GM21723 (cell line): ENCODE results near the gene SPRYD7.
"Not testable (repeated sequence)": the region's sequence is repeated elsewhere in the genome, so short reads cannot be mapped to it uniquely, and the experiment has no call there.

Experiments
- ATAC-seq: cut with Tn5 transposase; IDR thresholded peaks from one replicate; pipeline ENCODE4 v1.9.1; 2021; ENCODE audit warnings: mild to moderate bottlenecking, moderate library complexity; ENCODE audit not compliant: unreplicated experiment

SPRYD7 gene

GRCh38 chr13:49933511-49933910 lies 2.6 kb downstream of the SPRYD7 start:
- no peak for ATAC-seq

GRCh38 chr13:49932868-49933267 lies 3.3 kb downstream of the SPRYD7 start:
- no peak for ATAC-seq

GRCh38 chr13:49932066-49932465 lies 4.1 kb downstream of the SPRYD7 start:
- no peak for ATAC-seq

GRCh38 chr13:49927755-49928154 lies 8.4 kb downstream of the SPRYD7 start:
- no peak for ATAC-seq

- no peak for ATAC-seq
Observed at GRCh38 chr13:49925881-49926418, 10.2 kb downstream of the SPRYD7 start.

GRCh38 chr13:49922301-49922700 lies 13.8 kb downstream of the SPRYD7 start:
- no peak for ATAC-seq

- not testable (repeated sequence) for ATAC-seq
Observed at GRCh38 chr13:49920969-49921368, 15.2 kb downstream of the SPRYD7 start.

- not testable (repeated sequence) for ATAC-seq
Observed at GRCh38 chr13:49918106-49918505, 18.0 kb downstream of the SPRYD7 start.

- ATAC-seq, result no peak
Observed at GRCh38 chr13:49914947-49915346, 21.2 kb downstream of the SPRYD7 start.

- no peak for ATAC-seq
Observed at GRCh38 chr13:49908637-49909036, 27.5 kb downstream of the SPRYD7 start.

GRCh38 chr13:49904729-49905456 lies 31.2 kb downstream of the SPRYD7 start:
- ATAC-seq, result no peak

GRCh38 chr13:49898792-49899191 lies 37.3 kb downstream of the SPRYD7 start:
- no peak for ATAC-seq

GRCh38 chr13:49897713-49898112 lies 38.4 kb downstream of the SPRYD7 start:
- no peak for ATAC-seq

- no peak for ATAC-seq
Observed at GRCh38 chr13:49895826-49896225, 40.3 kb downstream of the SPRYD7 start.

GRCh38 chr13:49893591-49893990 lies 42.5 kb downstream of the SPRYD7 start:
- no peak for ATAC-seq

GRCh38 chr13:49890376-49890775 lies 45.8 kb downstream of the SPRYD7 start:
- ATAC-seq, result no peak

- no peak for ATAC-seq
Observed at GRCh38 chr13:49878682-49879081, 57.5 kb downstream of the SPRYD7 start.

GRCh38 chr13:49877629-49878218 lies 58.4 kb downstream of the SPRYD7 start:
- ATAC-seq, result no peak

- no peak for ATAC-seq
Observed at GRCh38 chr13:49874430-49874829, 61.7 kb downstream of the SPRYD7 start.

- ATAC-seq, result no peak
Observed at GRCh38 chr13:49869519-49869918, 66.6 kb downstream of the SPRYD7 start.

GRCh38 chr13:49867834-49868233 lies 68.3 kb downstream of the SPRYD7 start:
- no peak for ATAC-seq

GRCh38 chr13:49865218-49865617 lies 70.9 kb downstream of the SPRYD7 start:
- ATAC-seq, result no peak
